Skeletal muscle satellite cell (primary cell): ENCODE measurements around the gene USP6. TPM values are rescaled to one million over a fixed set of nuclear protein-coding genes. Genes with fewer than 3 reads are reported as not detected.
"Not testable (repeated sequence)": the region's sequence is repeated elsewhere in the genome, so short reads cannot be mapped to it uniquely, and the experiment has no call there.

Experiments used
- H3K27me3 ChIP-seq: 2 replicates; pipeline ENCODE4 v1.7.0; 2013; ENCODE audit warnings: low read length; ENCODE audit not compliant: control insufficient read depth, insufficient read depth
- H3K36me3 ChIP-seq: 2 replicates; pipeline ENCODE4 v1.7.0; 2013; ENCODE audit warnings: mild to moderate bottlenecking, control low read depth, low read length; ENCODE audit not compliant: insufficient read depth
- H3K4me1 ChIP-seq: 2 replicates; pipeline ENCODE4 v1.7.0; 2013; ENCODE audit warnings: low read length; ENCODE audit not compliant: control insufficient read depth, insufficient read depth
- H3K4me2 ChIP-seq: 2 replicates; pipeline ENCODE4 v1.7.0; 2013; ENCODE audit warnings: mild to moderate bottlenecking, low read length
- H3K4me3 ChIP-seq: 2 replicates; pipeline ENCODE4 v1.7.0; 2013; ENCODE audit warnings: low read length
- H3K9ac ChIP-seq: 2 replicates; pipeline ENCODE4 v1.7.0; 2013; ENCODE audit warnings: mild to moderate bottlenecking, low read depth, low read length, moderate library complexity
- H3K9me3 ChIP-seq: replicated peaks from 2 replicates; pipeline ENCODE4 v1.7.0; 2013; ENCODE audit warnings: mild to moderate bottlenecking, control low read depth, low read length
- small RNA-seq: library from RNA; depleted of rRNA; stranded (forward); fragments of <200 nt; gene quantifications from one replicate; pipeline ENCODE3, GENCODE V24; 2012

USP6 gene

DNA sequence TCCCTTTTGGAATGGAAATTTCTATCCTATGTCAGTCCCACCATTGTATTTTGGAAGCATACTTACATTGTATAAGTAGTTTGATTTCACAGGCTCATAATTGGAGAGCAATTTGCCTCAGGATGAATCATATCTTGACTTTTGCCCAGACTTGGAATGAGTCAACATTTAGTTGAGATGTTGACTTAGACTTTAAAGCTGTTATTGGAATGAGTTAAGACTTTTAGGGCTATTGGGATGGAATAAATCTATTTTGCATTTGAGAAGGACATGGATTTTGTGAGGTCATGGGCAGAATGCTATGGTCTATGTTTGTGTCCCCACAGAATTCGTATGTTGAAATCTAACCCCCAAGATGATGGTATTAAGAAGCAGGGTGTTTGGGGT is 88.1 kb downstream of the USP6 start:
- H3K9me3 ChIP-seq = no peaks in the 10 kb centered on the region
- no peak overlapping the region for H3K4me3 ChIP-seq
- H3K27me3 ChIP-seq = no peaks in the 10 kb centered on the region
- no peak overlapping the region for H3K9ac ChIP-seq
- H3K36me3 ChIP-seq = no peaks in the 10 kb centered on the region
- H3K4me2 ChIP-seq = no peak overlapping the region
- peaks cover 9% of the 10 kb centered on the region for H3K4me1 ChIP-seq

GRCh38 chr17:5209396-5209795 is 93.6 kb downstream of the USP6 start:
- no peaks in the 10 kb centered on the region for H3K27me3 ChIP-seq
- no peaks in the 10 kb centered on the region for H3K4me1 ChIP-seq
- H3K9ac ChIP-seq = no peak overlapping the region
- no peak overlapping the region for H3K4me2 ChIP-seq
- H3K4me3 ChIP-seq = no peak overlapping the region
- H3K36me3 ChIP-seq = peaks cover 4% of the 10 kb centered on the region
- no peaks in the 10 kb centered on the region for H3K9me3 ChIP-seq

DNA sequence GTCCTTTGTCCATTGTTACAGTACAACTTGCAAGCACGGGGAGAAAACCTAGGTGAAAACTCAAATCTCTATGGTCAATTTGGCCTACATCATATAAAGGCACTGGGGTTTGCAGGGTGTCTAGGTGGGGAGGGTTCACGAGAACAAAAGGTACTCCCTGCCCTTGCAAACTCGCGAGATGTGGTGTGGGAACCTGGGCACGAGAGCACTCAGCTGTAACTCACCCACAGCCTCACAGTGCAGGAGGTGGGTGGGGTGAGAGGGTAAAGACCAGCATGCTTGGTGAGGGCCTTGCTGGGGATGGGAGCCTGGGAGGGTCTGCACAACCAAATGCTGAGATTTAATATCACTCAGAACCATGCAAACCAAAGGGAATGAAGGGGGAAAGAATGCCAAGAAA is 94.3 kb downstream of the USP6 start:
- Histone ChIP-seq H3K4me2 (no peak overlapping the region), H3K27me3 (no peaks in the 10 kb centered on the region), H3K4me1 (no peaks in the 10 kb centered on the region), H3K9ac (no peak overlapping the region), H3K9me3 (no peaks in the 10 kb centered on the region), H3K4me3 (no peak overlapping the region), H3K36me3 (peaks cover 4% of the 10 kb centered on the region)

DNA sequence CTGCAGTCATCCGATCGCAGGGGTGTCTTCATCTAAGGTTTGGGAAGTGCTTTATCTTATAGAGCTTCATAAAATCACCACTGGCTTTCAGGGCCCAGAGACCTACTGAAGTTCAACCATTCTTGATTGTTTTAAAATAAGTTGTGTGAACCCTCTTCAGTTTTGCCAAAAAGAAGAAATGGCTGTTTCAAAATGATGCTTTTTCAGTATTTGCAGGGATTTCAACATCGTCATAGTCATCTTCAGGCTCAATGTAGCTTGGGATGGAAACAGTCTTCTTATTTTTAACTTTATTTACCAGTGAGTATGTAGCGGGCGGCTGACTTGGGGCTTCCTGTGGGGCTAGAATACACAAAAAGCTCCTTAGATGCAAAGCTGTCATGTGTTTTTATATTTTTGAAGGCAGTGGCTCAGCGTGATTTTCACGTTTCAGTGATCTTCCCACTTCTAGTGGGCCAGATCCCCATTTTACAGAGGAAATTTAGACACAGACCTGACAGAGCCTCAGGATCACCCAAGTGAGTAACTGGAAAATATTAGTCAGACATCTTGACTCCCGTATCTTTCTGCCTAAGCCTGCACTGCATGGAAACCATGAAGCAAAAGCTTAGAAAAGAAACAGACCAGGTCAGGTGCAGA is 94.9 kb downstream of the USP6 start:
- Histone ChIP-seq H3K4me1 (no peaks in the 10 kb centered on the region), H3K36me3 (peaks cover 4% of the 10 kb centered on the region), H3K4me2 (no peak overlapping the region), H3K9ac (no peak overlapping the region), H3K27me3 (no peaks in the 10 kb centered on the region), H3K4me3 (no peak overlapping the region), H3K9me3 (no peaks in the 10 kb centered on the region)

DNA sequence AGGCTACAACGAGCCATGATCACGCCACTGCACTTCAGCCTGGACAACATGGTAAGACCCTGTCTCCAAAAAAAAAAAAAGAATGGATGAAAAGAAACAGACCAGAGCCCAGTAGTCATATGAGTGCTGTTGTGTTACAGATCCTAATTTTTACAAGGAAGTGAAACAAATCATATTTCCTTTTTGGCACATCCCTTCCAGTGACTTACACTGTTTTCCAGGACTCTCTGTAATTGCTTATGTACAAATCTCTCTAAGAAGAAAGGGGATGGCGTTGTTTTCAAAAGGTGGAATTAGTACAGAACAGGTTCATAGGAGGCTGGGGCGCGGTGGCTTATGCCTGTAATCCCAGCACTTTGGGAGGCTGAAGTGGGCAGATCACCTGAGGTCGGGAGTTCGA is 95.6 kb downstream of the USP6 start:
- no peaks in the 10 kb centered on the region for H3K4me1 ChIP-seq
- H3K9me3 ChIP-seq = no peaks in the 10 kb centered on the region
- H3K27me3 ChIP-seq = no peaks in the 10 kb centered on the region
- H3K9ac ChIP-seq = no peak overlapping the region
- no peak overlapping the region for H3K4me2 ChIP-seq
- H3K36me3 ChIP-seq = peaks cover 4% of the 10 kb centered on the region
- no peak overlapping the region for H3K4me3 ChIP-seq

- H3K9ac ChIP-seq, H3K9me3 ChIP-seq, H3K36me3 ChIP-seq, H3K4me3 ChIP-seq, H3K4me1 ChIP-seq, H3K27me3 ChIP-seq, H3K4me2 ChIP-seq: not testable (repeated sequence)
Measured at GRCh38 chr17:5217562-5217961, 101.7 kb downstream of the USP6 start.

- H3K27me3 ChIP-seq = no peaks in the 10 kb centered on the region
- H3K4me1 ChIP-seq = peaks cover 7% of the 10 kb centered on the region
- no peak overlapping the region for H3K4me3 ChIP-seq
- H3K4me2 ChIP-seq = no peak overlapping the region
- peaks cover 3% of the 10 kb centered on the region for H3K36me3 ChIP-seq
- no peak overlapping the region for H3K9ac ChIP-seq
- no peaks in the 10 kb centered on the region for H3K9me3 ChIP-seq
Measured at GRCh38 chr17:5219536-5219935, 103.7 kb downstream of the USP6 start.

- Histone ChIP-seq H3K27me3 (no peaks in the 10 kb centered on the region), H3K4me1 (peaks cover 7% of the 10 kb centered on the region), H3K4me3 (no peak overlapping the region), H3K4me2 (no peak overlapping the region), H3K36me3 (peaks cover 3% of the 10 kb centered on the region), H3K9ac (no peak overlapping the region), H3K9me3 (no peaks in the 10 kb centered on the region)
Measured at GRCh38 chr17:5220074-5220473, 104.2 kb downstream of the USP6 start.

DNA sequence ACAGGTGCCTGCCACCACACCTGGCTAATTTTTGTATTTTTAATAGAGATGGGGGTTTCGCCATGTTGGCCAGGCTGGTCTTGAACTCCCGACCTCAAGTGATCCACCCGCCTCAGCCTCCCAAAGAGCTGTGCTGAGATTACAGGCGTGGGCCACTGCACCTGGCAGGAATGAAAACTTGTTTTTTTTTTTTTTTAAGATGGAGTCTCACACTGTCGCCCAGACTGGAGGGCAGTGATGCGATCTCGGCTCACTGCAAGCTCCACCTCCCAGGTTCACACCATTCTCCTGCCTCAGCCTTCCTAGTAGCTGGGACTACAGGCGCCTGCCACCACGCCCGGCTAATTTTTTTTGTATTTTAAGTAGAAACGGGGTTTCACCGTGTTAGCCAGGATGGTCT is 106.1 kb downstream of the USP6 start:
- H3K4me2 ChIP-seq, H3K4me3 ChIP-seq, H3K9me3 ChIP-seq, H3K9ac ChIP-seq, H3K27me3 ChIP-seq, H3K4me1 ChIP-seq, H3K36me3 ChIP-seq: not testable (repeated sequence)

Small RNA genes within 50 kb of the gene (small RNA-seq; reads per million reads assigned to genes)
- not detected for gene AC012146.4
